Measurements from ENCODE around the gene STEAP1B. TPM values are rescaled to one million over a fixed set of nuclear protein-coding genes. Genes with fewer than 3 reads are reported as not detected.

Gene STEAP1B
- total and polyA plus RNA-seq, 2 of the 4 experiments (the other 2 are of a cell fraction): 7.9 to 13.8 TPM

DNA sequence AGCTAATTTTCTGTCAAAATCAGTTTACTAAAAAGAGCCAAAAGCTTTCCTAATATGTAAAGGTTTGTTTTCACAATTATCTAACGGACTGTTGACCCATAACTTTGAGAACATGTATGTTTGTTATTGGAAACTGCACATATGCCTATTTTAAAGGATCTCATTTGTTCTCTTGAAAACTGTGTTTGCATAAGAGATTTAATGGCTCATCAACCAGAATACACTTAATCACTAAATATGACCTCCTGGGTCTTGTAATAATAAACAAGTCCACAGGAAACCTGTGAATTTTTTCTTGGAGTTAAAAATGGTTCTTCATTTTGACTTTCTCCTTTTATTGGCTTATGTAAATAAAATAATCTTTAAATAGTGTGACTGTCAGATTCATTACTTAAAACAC is 48.3 kb upstream of the STEAP1B start:
- no peak overlapping the region for H3K56ac ChIP-seq (ENCODE audit: extremely low read depth, insufficient read depth, low read length)
- H3K9ac ChIP-seq (ENCODE audit: low read depth, low read length): no peak overlapping the region
- H3K9me1 ChIP-seq (ENCODE audit: insufficient read depth, low read length): no peaks in the 10 kb centered on the region
- H3K4ac ChIP-seq (ENCODE audit: low read depth, low read length): no peak overlapping the region
- H2BK5ac ChIP-seq (ENCODE audit: low read depth, low read length, poor library complexity, severe bottlenecking): no peak overlapping the region
- H3K14ac ChIP-seq (replicated peaks; ENCODE audit: low read depth, low read length): no peak overlapping the region
- H3K23ac ChIP-seq (ENCODE audit: low read depth, low read length): no peak overlapping the region
- H2BK20ac ChIP-seq (ENCODE audit: low read depth, low read length): no peak overlapping the region
- no peak overlapping the region for H3K18ac ChIP-seq (ENCODE audit: low read depth, low read length)
- H4K5ac ChIP-seq (ENCODE audit: low read depth, low read length): no peak overlapping the region
- H2BK15ac ChIP-seq (ENCODE audit: low read depth, low read length): no peak overlapping the region
- H4K20me1 ChIP-seq (ENCODE audit: insufficient read depth, low read length): no peaks in the 10 kb centered on the region
- no peak overlapping the region for H2AFZ ChIP-seq (replicated peaks; ENCODE audit: low read length, poor library complexity)
- no peak for ATAC-seq (ENCODE audit: low read depth)
- no peak overlapping the region for H2BK120ac ChIP-seq (ENCODE audit: low read depth, low read length)
- TF ChIP-seq RFX5 (IDR thresholded peaks at IDR 0.05; ENCODE audit: low read depth, low read length) (no peak), MAFK (IDR thresholded peaks at IDR 0.05; ENCODE audit: low read depth, low read length) (no peak), NFE2L2 (IDR thresholded peaks at IDR 0.05; ENCODE audit: low read depth, low read length) (no peak)
- H3K79me1 ChIP-seq (ENCODE audit: low read depth in 1 of 2, low read length in 2 of 2): no peaks in the 10 kb centered on the region
- H3K27me3 ChIP-seq (ENCODE audit: control insufficient read depth, insufficient read depth, low read length): peaks cover 38% of the 10 kb centered on the region
- DNase-seq: no peak
- no CpG with 5 or more reads among the region's 1 CpG for WGBS, 2 experiments (ENCODE audit: extremely low coverage in 2 of 2, insufficient read length in 1 of 2)
- POLR2A ChIA-PET (ENCODE audit: unreplicated experiment): no interaction called here
- in situ Hi-C loops (cut with MboI; ENCODE audit: low sequenced_read_pairs) (no loop called here), intact Hi-C loops (cut with micrococcal nuclease) (no loop called here), dilution Hi-C loops (cut with HindIII; ENCODE audit: low sequenced_read_pairs, unreplicated experiment) (no loop called here)
- H3K4me1 ChIP-seq (ENCODE audit: control insufficient read depth, insufficient read depth, low read length): no peaks in the 10 kb centered on the region
- CTCF ChIA-PET: no interaction called here
- no peak overlapping the region for H3K4me2 ChIP-seq (ENCODE audit: low read depth, low read length)
- peaks cover 3% of the 10 kb centered on the region; the same call in 1 of the 2 replicates for H3K9me3 ChIP-seq (ENCODE audit: control insufficient read depth, insufficient read depth, low read length)
- no peak overlapping the region for H4K8ac ChIP-seq (ENCODE audit: low read depth in 2 of 2, low read length in 2 of 2)
- no peak overlapping the region for H3K4me3 ChIP-seq (ENCODE audit: insufficient read depth, low read depth, low read length)
- H4K91ac ChIP-seq (ENCODE audit: insufficient read depth, low read depth, low read length): no peak overlapping the region
- H3K27ac ChIP-seq (ENCODE audit: insufficient read depth, low read length): no peak overlapping the region
- H2AK5ac ChIP-seq (ENCODE audit: low read depth, low read length): no peak overlapping the region
- no peaks in the 10 kb centered on the region for H3K36me3 ChIP-seq (ENCODE audit: control insufficient read depth, insufficient read depth, low read length)
- no peak overlapping the region for H2AK9ac ChIP-seq (replicated peaks; ENCODE audit: low read depth, low read length, poor library complexity)
- no TSS peak for BruUV-seq (replicated peaks)
